Testis (tissue), 2 donors: ENCODE measurements around the gene SYT11.

Experiments used
- POLR2A ChIP-seq: fragments of 450-650 bp; IDR thresholded peaks from one replicate; pipeline ENCODE4 v1.6.1; 2017; ENCODE audit warnings: antibody characterized with exemption, mild to moderate bottlenecking, moderate library complexity
- TF ChIP-seq, protein P1 (sequence below), 3 experiments: fragments of 450-650 bp in 2 of 3; fragments of 200-600 bp in 1 of 3; sonication (generic) in 1 of 3; IDR thresholded peaks; one replicate each; pipeline ENCODE4 v1.5.1; 2016 to 2019; ENCODE audit warnings: antibody characterized with exemption in 3 of 3, mild to moderate bottlenecking in 2 of 3, moderate library complexity in 1 of 3

GRCh38 chr1:155910621-155911121 is 51.3 kb downstream of the SYT11 start:
- TF ChIP-seq, protein P1, sequence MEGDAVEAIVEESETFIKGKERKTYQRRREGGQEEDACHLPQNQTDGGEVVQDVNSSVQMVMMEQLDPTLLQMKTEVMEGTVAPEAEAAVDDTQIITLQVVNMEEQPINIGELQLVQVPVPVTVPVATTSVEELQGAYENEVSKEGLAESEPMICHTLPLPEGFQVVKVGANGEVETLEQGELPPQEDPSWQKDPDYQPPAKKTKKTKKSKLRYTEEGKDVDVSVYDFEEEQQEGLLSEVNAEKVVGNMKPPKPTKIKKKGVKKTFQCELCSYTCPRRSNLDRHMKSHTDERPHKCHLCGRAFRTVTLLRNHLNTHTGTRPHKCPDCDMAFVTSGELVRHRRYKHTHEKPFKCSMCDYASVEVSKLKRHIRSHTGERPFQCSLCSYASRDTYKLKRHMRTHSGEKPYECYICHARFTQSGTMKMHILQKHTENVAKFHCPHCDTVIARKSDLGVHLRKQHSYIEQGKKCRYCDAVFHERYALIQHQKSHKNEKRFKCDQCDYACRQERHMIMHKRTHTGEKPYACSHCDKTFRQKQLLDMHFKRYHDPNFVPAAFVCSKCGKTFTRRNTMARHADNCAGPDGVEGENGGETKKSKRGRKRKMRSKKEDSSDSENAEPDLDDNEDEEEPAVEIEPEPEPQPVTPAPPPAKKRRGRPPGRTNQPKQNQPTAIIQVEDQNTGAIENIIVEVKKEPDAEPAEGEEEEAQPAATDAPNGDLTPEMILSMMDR (IDR thresholded peaks at IDR 0.05), result no peak
- TF ChIP-seq POLR2A, result no peak
